WI38 (cell line): ENCODE measurements around the gene KRTAP10-10.
"Not testable (repeated sequence)": the region's sequence is repeated elsewhere in the genome, so short reads cannot be mapped to it uniquely, and the experiment has no call there.

Source experiments
- H3K4me3 ChIP-seq: 2 replicates; pipeline ENCODE4 v1.5.1; 2011; ENCODE audit warnings: low read depth, mild to moderate bottlenecking, control low read depth, low read length
- CTCF ChIP-seq: IDR thresholded peaks from 2 replicates; pipeline ENCODE4 v1.5.1; 2012; ENCODE audit warnings: low read depth, mild to moderate bottlenecking, control low read depth, low read length

KRTAP10-10 gene

DNA sequence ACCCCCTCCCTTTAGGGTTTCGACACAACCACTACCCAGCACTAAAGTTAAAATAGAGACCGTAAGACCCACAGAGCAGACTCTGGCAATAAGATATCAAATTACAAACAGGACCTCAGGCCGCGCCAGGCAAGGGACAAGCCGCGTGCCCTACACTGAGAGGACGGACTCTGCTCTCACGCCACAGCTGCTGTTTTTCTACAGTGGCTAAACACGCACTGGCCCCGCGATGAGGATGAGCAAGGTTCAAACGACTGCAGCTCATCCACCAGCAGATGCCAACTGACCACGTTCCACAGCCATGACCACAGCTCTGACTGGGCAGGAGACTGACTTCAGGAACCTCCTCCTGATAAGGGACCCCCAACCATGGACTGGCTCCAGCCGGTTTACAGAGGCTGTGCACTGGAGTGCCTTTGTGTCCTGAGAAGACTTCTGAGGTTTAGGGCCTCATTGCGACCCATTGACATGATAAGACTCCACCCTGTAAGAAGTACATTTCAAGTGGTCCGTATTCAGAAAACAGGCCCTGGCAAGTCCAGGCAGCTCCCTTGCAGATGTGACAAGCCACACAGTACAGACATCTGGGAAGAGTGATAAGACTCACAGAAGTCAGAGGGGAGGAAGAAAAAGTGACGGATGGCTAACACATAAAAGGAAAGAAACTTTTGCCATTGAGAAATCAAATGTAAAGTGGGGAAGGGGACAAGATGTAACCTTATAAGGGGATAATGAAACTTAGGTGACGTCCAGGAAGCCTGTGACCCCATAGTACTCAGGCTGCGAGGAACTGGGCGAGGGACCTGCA is 43.4 kb upstream of the KRTAP10-10 start:
- H3K4me3 ChIP-seq: no peak overlapping the region
- TF ChIP-seq CTCF: no peak

DNA sequence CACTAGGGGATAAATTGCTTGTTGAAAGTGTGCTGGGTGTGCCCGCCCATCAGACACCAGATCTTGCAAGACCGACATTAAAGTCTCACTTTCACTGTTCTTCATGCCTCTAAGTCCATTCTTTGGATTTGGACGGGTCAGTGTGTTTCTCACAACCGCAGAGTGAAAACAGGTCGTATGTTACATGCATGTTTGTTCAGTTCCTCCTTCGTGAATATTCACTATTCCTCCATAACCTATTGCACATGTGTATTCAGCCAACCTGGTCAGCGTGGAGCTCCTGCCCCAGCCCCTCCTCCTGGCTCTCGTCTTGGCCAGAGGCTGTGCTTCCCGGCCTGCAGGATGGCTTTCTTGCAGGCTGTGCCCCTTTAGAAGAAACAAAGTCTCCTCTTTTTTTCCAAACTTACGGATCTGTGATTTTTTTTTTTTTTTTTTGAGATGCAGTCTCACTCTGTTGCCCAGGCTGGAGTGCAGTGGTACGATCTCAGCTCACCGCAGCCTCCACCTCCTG is 42.7 kb upstream of the KRTAP10-10 start:
- TF ChIP-seq CTCF: no peak
- no peak overlapping the region for H3K4me3 ChIP-seq

- no peak for TF ChIP-seq CTCF
- no peak overlapping the region for H3K4me3 ChIP-seq
Measured at GRCh38 chr21:44595524-44595923, 41.6 kb upstream of the KRTAP10-10 start.

GRCh38 chr21:44596068-44596725 is 41.0 kb upstream of the KRTAP10-10 start:
- TF ChIP-seq CTCF: no peak
- H3K4me3 ChIP-seq: no peak overlapping the region

- no peak for TF ChIP-seq CTCF
- H3K4me3 ChIP-seq: no peak overlapping the region
Measured at GRCh38 chr21:44598061-44598460, 39.1 kb upstream of the KRTAP10-10 start.

- no peak overlapping the region for H3K4me3 ChIP-seq
- TF ChIP-seq CTCF: no peak
Measured at GRCh38 chr21:44599264-44600029, 37.7 kb upstream of the KRTAP10-10 start.

DNA sequence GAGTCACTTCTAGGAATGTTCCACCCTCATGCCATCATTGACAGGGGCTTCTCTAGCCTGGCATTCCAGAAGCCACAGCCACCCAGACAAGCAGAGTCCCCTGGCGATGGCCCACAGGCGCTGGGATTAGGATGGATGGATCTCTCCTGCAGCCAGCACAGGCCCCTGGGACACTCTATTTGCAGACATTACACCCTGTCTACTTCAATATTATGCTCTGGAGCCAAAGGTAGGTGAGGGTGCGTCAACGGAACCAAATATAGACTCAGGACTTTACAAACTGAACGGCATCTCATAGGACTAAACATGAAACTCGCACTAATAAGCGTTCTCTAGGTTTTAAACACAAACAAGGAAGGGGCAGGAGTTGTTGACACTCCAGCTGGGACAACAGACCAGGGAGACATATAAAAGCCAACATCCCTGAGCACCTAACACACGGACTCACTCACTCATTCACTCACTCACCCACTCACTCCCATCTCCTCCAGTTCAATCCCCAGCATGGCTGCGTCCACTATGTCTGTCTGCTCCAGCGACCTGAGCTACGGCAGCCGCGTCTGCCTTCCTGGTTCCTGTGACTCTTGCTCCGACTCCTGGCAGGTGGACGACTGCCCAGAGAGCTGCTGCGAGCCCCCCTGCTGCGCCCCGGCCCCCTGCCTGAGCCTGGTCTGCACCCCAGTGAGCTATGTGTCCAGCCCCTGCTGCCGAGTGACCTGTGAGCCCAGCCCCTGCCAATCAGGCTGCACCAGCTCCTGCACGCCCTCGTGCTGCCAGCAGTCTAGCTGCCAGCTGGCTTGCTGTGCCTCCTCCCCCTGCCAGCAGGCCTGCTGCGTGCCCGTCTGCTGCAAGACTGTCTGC is 36.8 kb upstream of the KRTAP10-10 start, which contains the start of gene KRTAP10-7:
Gene KRTAP10-7 (plus strand): TSS at position 480 of the 861 bp plus-strand sequence. CDS start 25 bp downstream, at position 505.
- H3K4me3 ChIP-seq: not testable (repeated sequence)

DNA sequence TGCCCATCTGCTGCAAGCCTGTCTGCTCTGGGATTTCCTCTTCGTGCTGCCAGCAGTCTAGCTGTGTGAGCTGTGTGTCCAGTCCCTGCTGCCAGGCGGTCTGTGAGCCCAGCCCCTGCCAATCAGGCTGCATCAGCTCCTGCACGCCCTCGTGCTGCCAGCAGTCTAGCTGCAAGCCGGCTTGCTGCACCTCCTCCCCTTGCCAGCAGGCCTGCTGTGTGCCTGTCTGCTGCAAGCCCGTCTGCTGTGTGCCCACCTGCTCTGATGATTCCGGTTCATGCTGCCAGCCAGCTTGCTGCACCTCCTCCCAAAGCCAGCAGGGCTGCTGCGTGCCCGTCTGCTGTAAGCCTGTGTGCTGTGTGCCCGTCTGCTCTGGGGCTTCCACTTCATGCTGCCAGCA is 36.1 kb upstream of the KRTAP10-10 start:
- not testable (repeated sequence) for H3K4me3 ChIP-seq
